Vagina (tissue), 2 donors: Measurements from ENCODE around the gene XPO5. TPM values are rescaled to one million over a fixed set of nuclear protein-coding genes. Genes with fewer than 3 reads are reported as not detected.

Experiments used
- DNase-seq, 2 donors: peaks; one replicate each; pipeline ENCODE4 v3.0.0-alpha.2; 2017; ENCODE audit errors: extremely low spot score in 2 of 2
- H3K27ac ChIP-seq: fragments of 200-600 bp; sonication (generic); one replicate; pipeline ENCODE4 v1.5.1; 2019
- H3K27me3 ChIP-seq: fragments of 200-600 bp; sonication (generic); one replicate; pipeline ENCODE4 v1.5.1; 2019
- H3K36me3 ChIP-seq, 2 donors: fragments of 200-600 bp; sonication (generic); one replicate each; pipeline ENCODE4 v1.5.1; 2017 to 2019
- H3K4me1 ChIP-seq: fragments of 200-600 bp; sonication (generic); one replicate; pipeline ENCODE4 v1.5.1; 2019
- H3K4me3 ChIP-seq, 2 donors: fragments of 200-600 bp; sonication (generic); 1 replicate in 1 of 2; 2 replicates in 1 of 2; pipeline ENCODE4 v1.5.1; 2016 to 2019
- H3K9me3 ChIP-seq: fragments of 200-600 bp; sonication (generic); one replicate; pipeline ENCODE4 v1.5.1; 2019
- CTCF ChIP-seq, 3 experiments: fragments of 450-650 bp in 2 of 3; fragments of 200-600 bp in 1 of 3; sonication (generic) in 1 of 3; IDR thresholded peaks; one replicate each; pipeline ENCODE4 v1.5.1; 2017 to 2019; ENCODE audit warnings: antibody characterized with exemption in 3 of 3, mild to moderate bottlenecking in 2 of 3, moderate library complexity in 2 of 3
- POLR2A ChIP-seq, 2 donors: fragments of 450-650 bp; IDR thresholded peaks; one replicate each; pipeline ENCODE4 v1.6.1; 2017; ENCODE audit warnings: antibody characterized with exemption in 2 of 2, mild to moderate bottlenecking in 2 of 2, moderate library complexity in 2 of 2
- POLR2AphosphoS5 ChIP-seq, 2 donors: sonication (generic); formaldehyde crosslinking; IDR thresholded peaks; one replicate each; pipeline ENCODE4 v1.9.0; 2017; ENCODE audit warnings: antibody characterized with exemption in 2 of 2, mild to moderate bottlenecking in 2 of 2, low read depth in 1 of 2; ENCODE audit not compliant: insufficient read depth in 1 of 2
- intact Hi-C: fragments of 100-400 bp; cut with DNase I; formaldehyde crosslinking; loops from one replicate; pipeline ENCODE4 v1.15.1; 2023
- total RNA-seq: library from RNA; depleted of rRNA; stranded (reverse); fragments of >200 nt; gene quantifications from one replicate; pipeline ENCODE4 v1.2.3, GENCODE V29; 2016

The XPO5 gene
- total RNA-seq, 1 donor from 2014 or later: 24.3 TPM

GRCh38 chr6:43508481-43509141 lies 67.2 kb downstream of the XPO5 start:
- H3K4me1 ChIP-seq: peaks cover 24% of the 10 kb centered on the region
- intact Hi-C loops: loop anchor here (5.0 to 10.0 kb wide), 2 partner anchors 56 to 144 kb away; partner anchors contain the start of gene ZNF318
- no peak for DNase-seq
- H3K9me3 ChIP-seq: no peaks in the 10 kb centered on the region
- no peak overlapping the region for H3K4me3 ChIP-seq
- peaks cover 0 to 39% of the 10 kb centered on the region in 2 donors for H3K36me3 ChIP-seq
- no peak overlapping the region for H3K27ac ChIP-seq
- TF ChIP-seq CTCF (IDR thresholded peaks at IDR 0.05): no peak
- no peaks in the 10 kb centered on the region for H3K27me3 ChIP-seq

- DNase-seq: no peak
- no peak overlapping the region for H3K27ac ChIP-seq
- peaks cover 0 to 39% of the 10 kb centered on the region in 2 donors for H3K36me3 ChIP-seq
- peaks cover 24% of the 10 kb centered on the region for H3K4me1 ChIP-seq
- no peaks in the 10 kb centered on the region for H3K27me3 ChIP-seq
- H3K9me3 ChIP-seq: no peaks in the 10 kb centered on the region
- intact Hi-C loops: loop anchor here (5.0 to 10.0 kb wide), 2 partner anchors 55 to 142 kb away; partner anchors contain the start of gene ZNF318
- no peak overlapping the region for H3K4me3 ChIP-seq
- TF ChIP-seq POLR2AphosphoS5 (IDR thresholded peaks at IDR 0.05; ENCODE audit: insufficient read depth in 1 of 2, low read depth in 1 of 2) (peak in 1 of 2 donors; percentile 17), CTCF (IDR thresholded peaks at IDR 0.05) (peak; percentile 69 to 89 (median 88)), POLR2A (IDR thresholded peaks at IDR 0.05) (no peak)
These were observed 69.0 kb downstream of the XPO5 start for GRCh38 chr6:43506667-43507471.

- Histone ChIP-seq H3K27ac (no peak overlapping the region), H3K36me3 (peaks cover 0 to 38% of the 10 kb centered on the region in 2 donors), H3K27me3 (no peaks in the 10 kb centered on the region), H3K4me1 (peaks cover 24% of the 10 kb centered on the region), H3K9me3 (no peaks in the 10 kb centered on the region), H3K4me3 (no peak overlapping the region)
- DNase-seq: no peak
- TF ChIP-seq CTCF (IDR thresholded peaks at IDR 0.05): no peak
- TF ChIP-seq POLR2AphosphoS5 (IDR thresholded peaks at IDR 0.05; ENCODE audit: insufficient read depth in 1 of 2, low read depth in 1 of 2): no peak
- no peak for TF ChIP-seq POLR2A (IDR thresholded peaks at IDR 0.05)
- intact Hi-C loops: loop anchor here (5.0 to 10.0 kb wide), 2 partner anchors 54 to 141 kb away; partner anchors contain the start of gene ZNF318
These were observed 69.7 kb downstream of the XPO5 start for GRCh38 chr6:43506171-43506570.

- intact Hi-C loops: loop anchor here (5.0 to 10.0 kb wide), 2 partner anchors 53 to 141 kb away; partner anchors contain the start of gene ZNF318
- no peak overlapping the region for H3K4me3 ChIP-seq
- TF ChIP-seq CTCF (IDR thresholded peaks at IDR 0.05) (no peak), POLR2AphosphoS5 (IDR thresholded peaks at IDR 0.05; ENCODE audit: insufficient read depth in 1 of 2, low read depth in 1 of 2) (no peak), POLR2A (IDR thresholded peaks at IDR 0.05) (no peak)
- H3K27ac ChIP-seq: no peak overlapping the region
- H3K9me3 ChIP-seq: no peaks in the 10 kb centered on the region
- peaks cover 0 to 38% of the 10 kb centered on the region in 2 donors for H3K36me3 ChIP-seq
- peaks cover 20% of the 10 kb centered on the region for H3K4me1 ChIP-seq
- DNase-seq: no peak
- no peaks in the 10 kb centered on the region for H3K27me3 ChIP-seq
These were observed 70.1 kb downstream of the XPO5 start for GRCh38 chr6:43505718-43506117.
